Cardiac muscle cell (in vitro differentiated cells and primary cell): Measurements from ENCODE around the gene TBCE. TPM values are rescaled to one million over a fixed set of nuclear protein-coding genes. Genes with fewer than 3 reads are reported as not detected.

Experiments
- DNase-seq, 2 donors: peaks; one replicate each; pipeline versions ENCODE4 v3.0.0 to v3.0.0-alpha.2; 2010 to 2017; ENCODE audit warnings: low read depth in 1 of 2, low spot score in 1 of 2
- H3K27ac ChIP-seq: fragments of 200-600 bp; sonication (generic); 2 replicates; pipeline ENCODE4 v1.5.1; 2016
- H3K27me3 ChIP-seq: fragments of 200-600 bp; sonication (generic); 2 replicates; pipeline ENCODE4 v1.6.0; 2016; ENCODE audit warnings: control low read depth
- H3K36me3 ChIP-seq: fragments of 200-600 bp; sonication (generic); 2 replicates; pipeline ENCODE4 v1.5.1; 2016; ENCODE audit warnings: control low read depth
- H3K4me1 ChIP-seq: fragments of 200-600 bp; sonication (generic); 2 replicates; pipeline ENCODE4 v1.8.1; 2017; ENCODE audit warnings: low read depth, mild to moderate bottlenecking, mixed run types
- H3K4me3 ChIP-seq: fragments of 200-600 bp; sonication (generic); 2 replicates; pipeline ENCODE4 v1.5.1; 2016; ENCODE audit warnings: mild to moderate bottlenecking
- H3K9me3 ChIP-seq: fragments of 200-600 bp; sonication (generic); 2 replicates; pipeline ENCODE4 v1.5.1; 2017; ENCODE audit warnings: low read depth, mild to moderate bottlenecking, control low read depth
- polyA plus RNA-seq: library from polyadenylated mRNA; unstranded; fragments of >200 nt; fragmentation: Nextera tagmentation; extraction: Ambion mirVana; gene quantifications from 2 replicates; pipeline ENCODE4 v1.2.1, GENCODE V29; 2016
- total RNA-seq: library from RNA; depleted of rRNA; stranded (reverse); fragments of >200 nt; gene quantifications from 2 replicates; pipeline ENCODE4 v1.2.3, GENCODE V29; 2016
- TF ChIP-seq, protein P1 (sequence below): IDR thresholded peaks from 2 replicates; pipeline ENCODE4 v1.5.1; 2012; ENCODE audit warnings: low read depth, mild to moderate bottlenecking, low read length

TBCE gene
- total and polyA plus RNA-seq, 2 experiments from 2014 or later: 17.9 to 34.8 TPM

DNA sequence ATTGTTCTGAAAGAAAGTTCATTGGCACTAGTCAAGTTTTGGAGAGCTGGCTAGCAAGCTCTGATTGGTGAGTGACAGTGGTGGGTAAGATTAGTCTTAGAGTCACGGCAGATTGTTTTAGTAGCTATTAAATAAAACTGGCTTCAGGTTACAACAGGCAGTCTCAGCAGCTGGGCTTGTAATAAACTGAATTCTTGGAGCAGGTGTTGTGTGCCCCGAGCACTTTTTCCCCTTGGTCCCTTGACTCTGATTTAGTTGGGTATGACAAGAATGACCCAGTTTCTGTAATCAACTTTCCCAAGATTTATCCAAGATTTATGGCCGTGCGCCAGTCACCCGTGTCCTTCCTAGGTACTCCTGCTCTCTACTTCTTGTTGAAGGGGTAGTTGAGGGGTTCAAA, 40.2 kb downstream of the TBCE start:
- peak overlapping the region; percentile 17 for H3K27ac ChIP-seq
- no peaks in the 10 kb centered on the region for H3K4me1 ChIP-seq
- TF ChIP-seq, protein P1, sequence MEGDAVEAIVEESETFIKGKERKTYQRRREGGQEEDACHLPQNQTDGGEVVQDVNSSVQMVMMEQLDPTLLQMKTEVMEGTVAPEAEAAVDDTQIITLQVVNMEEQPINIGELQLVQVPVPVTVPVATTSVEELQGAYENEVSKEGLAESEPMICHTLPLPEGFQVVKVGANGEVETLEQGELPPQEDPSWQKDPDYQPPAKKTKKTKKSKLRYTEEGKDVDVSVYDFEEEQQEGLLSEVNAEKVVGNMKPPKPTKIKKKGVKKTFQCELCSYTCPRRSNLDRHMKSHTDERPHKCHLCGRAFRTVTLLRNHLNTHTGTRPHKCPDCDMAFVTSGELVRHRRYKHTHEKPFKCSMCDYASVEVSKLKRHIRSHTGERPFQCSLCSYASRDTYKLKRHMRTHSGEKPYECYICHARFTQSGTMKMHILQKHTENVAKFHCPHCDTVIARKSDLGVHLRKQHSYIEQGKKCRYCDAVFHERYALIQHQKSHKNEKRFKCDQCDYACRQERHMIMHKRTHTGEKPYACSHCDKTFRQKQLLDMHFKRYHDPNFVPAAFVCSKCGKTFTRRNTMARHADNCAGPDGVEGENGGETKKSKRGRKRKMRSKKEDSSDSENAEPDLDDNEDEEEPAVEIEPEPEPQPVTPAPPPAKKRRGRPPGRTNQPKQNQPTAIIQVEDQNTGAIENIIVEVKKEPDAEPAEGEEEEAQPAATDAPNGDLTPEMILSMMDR: no peak
- H3K27me3 ChIP-seq: no peaks in the 10 kb centered on the region
- H3K4me3 ChIP-seq: no peak overlapping the region
- no peak for DNase-seq
- no peaks in the 10 kb centered on the region for H3K9me3 ChIP-seq
- peaks cover 4% of the 10 kb centered on the region for H3K36me3 ChIP-seq

DNA sequence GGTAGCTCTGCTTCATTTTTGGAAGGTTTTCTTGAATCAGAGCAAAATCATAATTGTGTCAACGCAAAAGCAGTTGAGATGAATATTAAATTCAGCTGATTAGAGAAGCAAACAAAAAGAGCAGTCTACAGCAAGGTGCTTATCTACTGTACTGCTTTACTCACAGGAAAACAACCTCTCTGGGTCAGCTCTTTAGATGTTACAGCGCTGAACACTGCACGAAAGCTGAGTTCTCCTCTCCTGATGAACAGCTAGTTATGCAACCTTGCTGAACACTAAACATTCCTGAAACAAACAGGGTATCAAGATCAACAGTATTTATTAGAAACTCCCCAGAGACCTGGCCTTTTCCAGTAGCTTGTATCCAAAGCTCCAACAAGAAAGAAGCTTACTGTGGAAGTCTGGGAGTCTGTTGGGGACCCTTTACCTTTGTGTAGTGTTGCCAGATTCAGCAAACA, 41.3 kb downstream of the TBCE start:
- peak overlapping the region; percentile 54 for H3K27ac ChIP-seq
- TF ChIP-seq, protein P1: no peak

DNA sequence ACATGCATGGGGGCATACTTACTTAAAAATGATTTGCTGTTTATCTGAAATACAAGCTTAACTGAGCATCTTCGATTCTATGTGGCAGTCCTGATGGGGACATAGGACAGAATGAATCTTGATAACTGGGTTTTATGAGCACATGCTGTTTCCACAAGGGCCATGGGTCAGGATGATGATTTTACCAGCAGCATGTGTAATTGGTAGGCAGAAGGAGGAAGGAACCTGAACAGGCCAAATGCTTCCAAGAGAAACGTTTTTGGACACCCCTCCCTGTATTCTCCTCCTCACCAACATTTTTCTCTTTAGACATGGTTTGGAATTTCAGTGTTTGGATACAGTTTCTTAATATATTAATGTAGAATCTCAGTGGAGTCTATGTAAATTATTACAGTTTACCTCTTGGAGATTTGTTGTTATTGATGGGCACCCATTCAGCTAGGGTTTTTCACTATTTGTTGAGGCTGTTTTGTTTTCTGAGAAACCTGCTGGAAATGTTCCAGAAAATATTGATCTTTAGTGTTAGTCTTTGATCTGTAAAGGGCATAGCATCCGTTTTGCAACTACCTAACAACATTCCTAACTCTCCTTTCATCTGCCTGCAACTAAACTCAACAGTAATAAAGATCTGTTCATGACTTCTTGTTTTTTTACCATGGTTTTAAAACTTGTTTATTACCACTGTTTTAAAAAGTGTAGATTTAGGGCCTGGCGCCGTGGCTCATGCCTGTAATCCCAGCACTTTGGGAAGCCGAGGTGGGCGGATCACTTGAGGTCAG, 42.0 kb downstream of the TBCE start:
- TF ChIP-seq, protein P1: no peak
- H3K9me3 ChIP-seq: no peaks in the 10 kb centered on the region
- H3K27ac ChIP-seq: no peak overlapping the region
- DNase-seq: no peak
- H3K36me3 ChIP-seq: no peaks in the 10 kb centered on the region
- H3K27me3 ChIP-seq: no peaks in the 10 kb centered on the region
- H3K4me1 ChIP-seq: no peaks in the 10 kb centered on the region
- no peak overlapping the region for H3K4me3 ChIP-seq

More for the DNA sequence above, 41.3 kb downstream of the TBCE start:
- Histone ChIP-seq H3K9me3 (no peaks in the 10 kb centered on the region), H3K4me3 (no peak overlapping the region), H3K4me1 (no peaks in the 10 kb centered on the region), H3K36me3 (no peaks in the 10 kb centered on the region), H3K27me3 (no peaks in the 10 kb centered on the region)
- peak in 1 of 2 donors; percentile 45 for DNase-seq

DNA sequence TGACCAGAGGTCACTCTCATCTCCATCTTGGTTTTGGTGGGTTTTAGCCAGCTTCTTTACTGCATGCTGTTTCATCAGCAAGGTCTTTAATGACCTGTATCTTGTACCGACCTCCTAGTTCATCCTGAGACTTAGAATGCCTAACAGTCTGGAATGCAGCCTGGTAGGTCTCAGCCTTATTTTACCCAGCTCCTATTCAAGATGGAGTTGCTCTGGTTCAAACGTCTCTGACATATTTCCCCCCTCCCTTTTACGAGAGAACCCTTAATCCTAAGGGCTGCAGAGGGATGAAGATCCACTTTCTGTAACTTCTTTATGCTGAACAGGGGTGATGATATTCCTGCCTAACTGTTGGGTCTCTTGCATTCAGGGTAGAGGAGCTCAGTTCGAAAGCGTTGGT, 43.2 kb downstream of the TBCE start:
- no peaks in the 10 kb centered on the region for H3K36me3 ChIP-seq
- TF ChIP-seq, protein P1: no peak
- H3K27me3 ChIP-seq: no peaks in the 10 kb centered on the region
- DNase-seq: no peak
- no peaks in the 10 kb centered on the region for H3K4me1 ChIP-seq
- H3K9me3 ChIP-seq: no peaks in the 10 kb centered on the region
- H3K27ac ChIP-seq: no peak overlapping the region
- H3K4me3 ChIP-seq: no peak overlapping the region

DNA sequence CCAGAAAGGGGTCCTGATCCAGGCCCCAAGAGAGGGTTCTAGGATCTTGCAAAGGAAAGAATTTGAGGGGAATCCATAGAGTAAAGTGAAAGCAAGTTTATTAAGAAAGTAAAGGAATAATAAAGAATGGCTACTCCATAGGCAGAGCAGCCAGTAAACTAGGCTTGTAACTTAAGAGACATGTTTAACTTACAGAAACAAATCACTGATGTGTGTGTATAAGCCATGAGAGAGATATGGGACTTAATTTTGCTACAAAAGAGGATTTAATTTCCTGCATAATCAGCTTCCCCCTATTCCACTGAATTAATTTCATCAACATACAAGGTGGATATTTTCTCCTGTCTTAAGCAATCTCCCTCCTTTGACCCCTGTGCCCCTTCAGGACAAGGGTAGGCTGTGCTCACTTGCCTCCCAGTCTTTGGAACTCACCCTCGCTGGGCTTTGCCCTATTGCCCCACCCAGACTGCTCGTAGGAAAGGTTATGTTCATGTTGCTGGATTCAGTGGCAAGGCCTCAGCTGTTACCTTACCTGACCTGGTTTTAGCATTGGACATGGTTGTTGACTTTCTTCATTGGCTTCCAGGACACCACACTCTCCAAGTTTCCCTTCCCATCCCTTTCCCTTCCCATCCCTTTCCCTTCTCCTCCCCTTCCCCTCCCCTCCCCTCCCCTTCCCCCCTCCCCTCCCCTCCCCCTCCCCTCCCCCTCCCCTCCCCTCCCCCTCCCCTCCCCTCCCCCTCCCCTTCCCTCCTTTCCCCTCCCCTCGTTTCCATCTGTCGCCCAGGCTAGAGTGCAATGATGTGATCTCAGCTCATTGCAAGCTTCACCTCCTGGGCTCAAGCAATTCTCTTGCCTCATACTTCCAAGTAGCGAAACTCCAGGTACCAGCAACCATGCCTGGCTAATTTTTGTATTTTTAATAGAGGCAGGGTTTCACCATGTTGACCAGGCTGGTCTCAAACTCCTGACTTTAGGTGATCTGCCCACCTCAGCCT, 44.6 kb downstream of the TBCE start:
- peak in 1 of 2 donors; percentile 19 for DNase-seq
- Histone ChIP-seq H3K9me3 (no peaks in the 10 kb centered on the region), H3K4me1 (no peaks in the 10 kb centered on the region), H3K4me3 (no peak overlapping the region), H3K27ac (peak overlapping the region; percentile 59), H3K27me3 (no peaks in the 10 kb centered on the region), H3K36me3 (no peaks in the 10 kb centered on the region)
- TF ChIP-seq, protein P1: no peak
